GM19324 (cell line): ENCODE measurements around the gene DLGAP4.

Source experiments
- ATAC-seq: cut with Tn5 transposase; IDR thresholded peaks from one replicate; pipeline ENCODE4 v1.9.1; 2021; ENCODE audit warnings: mild to moderate bottlenecking, moderate library complexity; ENCODE audit not compliant: unreplicated experiment, low FRiP score

The DLGAP4 gene

DNA sequence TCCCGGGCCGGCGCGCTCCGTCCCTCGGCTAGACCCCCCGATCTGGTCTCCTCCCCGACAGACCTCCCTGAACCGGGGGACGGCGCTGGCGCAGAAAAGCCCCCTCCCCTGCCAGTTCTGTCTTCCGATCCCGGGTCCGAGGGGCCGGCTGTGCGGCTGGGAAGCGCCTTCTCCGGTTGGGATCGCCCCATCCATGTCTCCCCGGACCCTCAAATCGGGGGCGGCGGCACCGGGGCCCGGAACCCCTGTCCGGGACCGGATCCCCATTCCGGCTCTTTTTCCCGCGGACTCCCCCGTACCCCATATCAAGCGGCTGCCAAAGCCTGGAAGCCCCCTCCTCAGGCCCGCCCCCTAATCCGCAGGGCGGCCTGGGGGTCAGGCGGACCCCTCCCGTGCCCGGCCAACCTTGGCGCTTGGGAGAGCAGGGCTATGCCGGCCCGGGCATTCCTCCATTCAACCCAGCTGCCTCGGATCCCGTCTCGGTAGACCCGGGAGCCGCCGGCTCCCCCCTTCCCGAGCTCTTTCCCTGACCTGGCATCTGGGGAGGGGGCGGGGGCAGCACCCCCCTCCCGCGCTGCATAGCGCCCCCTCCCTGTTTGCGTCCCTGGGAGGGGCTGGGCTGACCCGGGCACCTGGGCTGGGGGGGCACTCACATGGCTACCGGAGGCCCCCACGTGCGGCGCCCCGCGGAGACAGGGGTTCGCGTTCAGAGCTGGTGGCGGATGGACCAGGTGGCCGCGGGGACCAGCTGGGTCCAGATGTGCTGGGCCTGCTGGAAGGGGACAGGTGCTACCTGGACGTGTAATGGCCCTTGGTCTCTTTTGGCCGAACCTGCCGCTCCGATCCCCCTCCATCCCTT lies 643 bp downstream of the DLGAP4 start:
- no peak for ATAC-seq

DNA sequence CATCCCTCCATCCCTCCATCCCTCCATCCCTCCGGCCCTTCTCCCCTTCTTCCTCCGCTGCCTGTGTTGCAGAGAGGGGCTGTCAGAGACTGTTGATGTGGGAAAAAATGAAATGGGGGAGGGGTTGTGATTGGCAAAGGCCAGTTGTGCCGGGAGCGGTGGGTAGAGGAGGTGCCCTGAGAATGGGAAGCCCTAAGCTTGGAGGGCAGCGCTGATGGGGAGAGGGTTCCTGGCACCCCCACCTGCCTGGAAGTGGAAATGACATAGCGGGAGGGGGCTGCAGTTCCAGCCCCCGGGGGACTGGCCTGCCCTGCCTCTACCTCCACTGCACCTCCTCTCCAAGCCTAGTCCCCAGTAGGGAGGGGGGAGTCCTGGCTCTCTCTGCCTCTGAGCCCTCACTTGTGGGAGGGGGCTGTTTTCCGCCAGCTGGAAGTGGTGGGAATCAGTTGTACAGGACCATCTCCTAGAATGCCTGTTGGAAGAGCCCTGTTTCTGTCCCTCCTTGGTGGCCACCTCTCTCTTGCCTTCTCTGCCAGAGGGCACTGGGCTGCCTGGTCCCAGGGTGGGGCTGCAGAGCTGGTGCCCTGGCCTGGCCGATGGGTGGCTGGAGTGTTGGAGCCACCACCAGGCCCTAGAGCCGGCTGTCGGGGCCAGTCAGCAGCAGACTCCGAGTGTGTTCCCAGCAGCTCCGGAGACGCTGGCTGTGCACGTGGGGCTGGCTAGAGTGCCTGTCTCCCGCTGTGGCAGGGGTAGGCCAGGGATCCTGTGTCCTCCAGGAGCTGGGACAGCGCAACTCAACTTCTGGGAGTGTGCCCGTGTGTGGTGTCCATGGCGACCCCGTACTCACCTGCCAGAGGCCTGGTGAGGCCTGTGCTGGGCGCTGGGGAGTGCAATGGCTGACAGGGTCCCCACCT lies 1.5 kb downstream of the DLGAP4 start:
- ATAC-seq: no peak

DNA sequence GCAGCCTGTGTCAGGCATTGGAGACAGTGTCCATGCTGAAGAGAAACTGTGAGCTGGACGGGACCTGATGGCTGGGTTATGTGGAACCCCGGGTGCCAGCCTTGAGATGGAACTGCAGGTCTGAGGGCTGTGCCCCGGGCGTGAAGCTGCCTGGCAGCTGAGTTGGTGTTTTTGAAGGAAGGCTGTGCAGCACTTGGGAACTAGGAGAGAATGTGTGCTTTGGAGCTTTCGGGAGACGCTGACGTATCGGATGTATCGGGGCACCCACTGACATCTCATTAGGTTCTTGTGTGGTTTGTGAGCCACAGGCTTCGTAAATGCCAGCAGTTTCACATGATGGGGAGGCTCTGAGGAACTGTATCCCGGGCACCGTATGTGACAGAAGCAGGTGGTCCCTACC lies 2.2 kb downstream of the DLGAP4 start:
- ATAC-seq: no peak

DNA sequence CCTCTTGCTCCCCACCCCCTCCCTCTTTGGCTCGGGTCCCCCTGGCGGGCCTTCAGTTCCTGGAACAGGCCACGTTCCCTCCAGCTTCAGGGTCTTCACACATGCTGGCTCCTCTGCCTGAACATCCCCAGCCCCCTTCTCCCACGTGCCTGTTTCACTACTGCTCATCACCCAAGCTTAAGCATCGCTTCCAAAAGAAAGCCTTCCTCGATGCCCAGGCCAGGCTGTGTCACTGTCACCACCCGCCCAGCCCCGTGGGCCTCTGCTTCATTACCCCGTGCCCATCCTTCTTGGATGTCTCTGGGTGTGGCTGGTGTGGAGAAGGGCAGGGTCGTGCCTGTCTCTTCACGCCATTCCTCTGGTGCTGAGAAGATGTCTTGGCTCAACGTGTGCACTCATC lies 2.8 kb downstream of the DLGAP4 start:
- ATAC-seq: no peak

DNA sequence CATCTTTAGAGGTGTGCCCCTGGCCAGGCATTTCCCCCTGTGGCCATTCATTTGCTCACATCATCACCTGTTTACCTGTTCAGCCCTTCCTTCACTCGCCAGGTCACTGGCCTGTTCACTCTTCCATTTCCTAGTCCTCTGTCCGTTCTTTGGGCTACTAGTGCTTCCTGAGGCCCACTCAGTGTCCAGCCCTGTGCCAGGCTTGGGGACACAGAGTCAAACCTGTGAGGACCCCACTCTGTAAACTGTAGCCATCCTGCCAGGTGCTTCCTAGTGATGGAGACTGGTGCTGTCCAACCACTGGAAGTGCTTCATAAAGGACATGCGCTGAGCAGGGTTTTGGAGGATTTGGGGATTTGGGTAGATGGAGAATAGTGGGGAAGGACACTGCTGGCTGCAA lies 3.5 kb downstream of the DLGAP4 start:
- no peak for ATAC-seq

DNA sequence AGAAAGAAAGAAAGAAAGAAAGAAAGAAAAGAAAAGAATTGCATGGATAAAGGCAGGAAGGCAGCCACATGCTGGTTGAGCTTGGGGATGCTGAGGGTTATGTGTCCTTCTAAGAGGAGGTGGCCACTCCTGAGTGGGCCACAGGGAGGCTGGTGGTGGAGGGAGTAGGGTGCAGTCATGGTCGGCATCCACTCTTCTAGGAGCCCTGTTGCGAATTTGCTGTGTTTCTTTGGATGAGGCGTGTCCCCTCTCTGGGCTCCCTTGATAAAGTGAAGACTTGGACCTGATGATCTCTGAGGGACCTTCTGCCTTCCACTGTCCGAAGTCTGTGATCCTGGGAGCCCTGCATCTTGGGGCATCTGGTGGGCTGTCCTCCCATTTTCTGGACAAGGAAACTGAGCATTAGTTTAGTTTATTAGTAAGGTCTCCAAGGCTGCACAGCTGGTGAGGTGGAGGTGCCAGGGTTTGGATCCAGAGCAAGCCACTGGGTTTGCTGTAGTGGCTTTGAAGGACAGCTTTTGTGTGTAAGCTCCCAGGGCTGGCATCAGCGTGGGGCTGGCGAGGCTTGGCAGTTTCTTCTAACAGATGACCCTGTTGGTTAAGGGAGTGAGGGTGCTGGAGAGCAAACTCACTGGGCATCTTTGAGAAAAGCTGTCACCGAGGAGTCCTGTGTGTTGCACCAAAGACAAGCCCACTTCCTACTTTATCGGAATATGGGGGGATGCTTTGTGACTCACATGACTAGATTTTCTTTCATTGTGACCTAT lies 4.3 kb downstream of the DLGAP4 start:
- ATAC-seq: no peak

DNA sequence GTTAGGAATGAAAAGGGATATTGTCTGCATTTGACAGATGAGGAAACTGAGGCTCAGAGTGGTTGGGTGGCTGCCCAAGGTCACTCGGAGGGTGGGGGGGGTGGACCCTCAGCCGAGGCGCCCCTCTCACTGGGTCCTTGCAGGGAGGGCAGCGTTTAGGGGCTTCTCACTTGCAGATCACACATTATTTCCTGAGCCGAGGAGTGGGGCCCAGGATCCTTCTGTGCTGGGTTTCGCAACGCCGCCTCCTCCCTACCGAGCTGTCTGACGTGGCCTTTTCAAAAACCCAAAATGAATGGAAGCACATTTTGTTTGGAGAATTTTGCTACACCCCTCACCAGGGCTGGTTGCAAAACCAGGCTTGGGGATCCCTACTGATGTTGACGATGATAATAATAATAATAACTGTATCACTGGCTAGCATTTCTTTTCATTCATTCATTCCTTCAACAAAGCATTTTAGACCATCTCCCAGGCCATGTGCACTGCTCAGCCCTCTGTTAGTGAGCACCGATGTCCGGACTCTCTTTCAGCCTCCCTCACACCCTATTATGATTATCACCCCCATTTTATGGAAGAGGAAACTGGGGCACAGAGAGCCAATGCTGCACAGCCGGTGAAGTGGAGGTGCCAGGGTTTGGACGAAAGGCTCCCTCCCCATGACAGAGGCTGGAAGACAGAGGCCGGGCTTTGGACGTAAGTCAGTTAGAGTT lies 5.2 kb downstream of the DLGAP4 start:
- no peak for ATAC-seq

DNA sequence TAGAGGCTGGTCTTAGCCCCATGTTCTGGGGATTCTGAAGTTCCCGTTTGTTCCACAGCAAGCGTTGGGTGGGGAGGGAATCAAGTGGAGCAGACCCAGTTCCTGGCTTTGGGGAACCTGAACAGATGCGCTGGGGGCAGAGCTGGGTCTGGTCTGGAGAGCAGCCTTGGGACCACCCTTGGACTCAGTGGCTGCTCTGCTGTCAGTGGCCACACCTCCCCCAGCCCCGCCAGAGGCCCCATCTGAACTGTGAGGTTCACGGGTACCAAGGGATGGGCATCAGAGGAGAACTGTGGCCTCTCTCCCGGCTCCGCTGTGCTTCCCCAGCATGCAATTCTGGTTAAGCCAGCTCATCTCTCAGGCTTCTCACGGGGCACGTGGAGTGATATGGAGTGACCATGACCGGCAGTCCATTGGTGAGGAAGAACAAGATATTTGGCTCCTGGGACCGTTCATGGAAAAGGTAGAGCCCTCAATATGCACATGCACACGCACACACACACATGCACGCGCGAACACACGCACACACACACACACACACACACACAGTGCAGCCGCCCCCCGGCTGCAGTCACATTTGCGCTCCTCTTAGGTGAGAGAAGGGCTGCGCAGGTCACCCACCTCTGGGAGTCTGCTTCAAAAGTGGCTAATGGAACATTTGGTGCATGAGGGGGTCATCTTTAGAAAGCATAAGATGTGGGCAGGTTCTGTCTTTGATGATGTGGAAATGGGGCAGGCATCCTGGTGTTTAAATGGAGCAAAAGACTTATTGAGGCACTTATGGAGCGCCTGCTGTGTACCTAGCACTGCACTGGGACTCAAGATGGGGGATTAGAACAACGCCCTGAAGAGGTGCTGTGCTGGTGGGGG lies 6.0 kb downstream of the DLGAP4 start:
- ATAC-seq: no peak

DNA sequence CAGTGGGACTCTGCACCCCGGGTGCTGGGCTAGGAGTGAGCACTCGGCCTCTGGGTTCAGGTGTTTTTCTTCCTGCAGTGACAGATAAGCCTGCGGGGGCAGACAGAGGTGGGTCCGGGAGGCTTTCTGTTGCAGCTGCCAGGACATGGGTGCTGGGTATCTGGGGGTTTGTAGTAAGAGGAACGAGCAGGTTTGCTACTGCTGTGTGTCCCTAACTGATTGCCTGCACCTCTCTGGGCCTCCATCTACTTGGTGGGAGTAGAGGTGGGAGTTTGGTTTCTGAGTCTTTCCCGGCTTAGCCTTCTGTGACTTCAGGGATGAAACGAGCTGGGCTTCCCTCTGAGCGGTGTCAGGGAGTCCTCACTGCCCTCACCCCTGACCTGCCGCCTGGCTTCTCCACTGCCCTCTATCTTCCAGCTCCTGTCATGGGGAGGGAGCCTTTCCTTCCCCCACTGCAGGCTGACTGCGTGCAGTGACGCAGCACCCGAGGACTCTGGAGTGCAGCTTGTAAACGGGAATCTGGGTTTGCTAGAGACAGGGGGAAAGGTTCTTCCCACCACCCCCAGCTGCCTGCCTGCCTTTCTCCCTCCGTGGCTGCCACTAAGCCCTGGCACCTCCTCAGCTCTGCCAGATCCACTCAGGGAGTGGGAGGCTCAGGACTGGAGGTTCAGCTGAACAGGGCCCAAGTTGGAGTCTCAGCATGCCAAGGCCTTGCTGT lies 6.7 kb downstream of the DLGAP4 start:
- ATAC-seq: no peak

DNA sequence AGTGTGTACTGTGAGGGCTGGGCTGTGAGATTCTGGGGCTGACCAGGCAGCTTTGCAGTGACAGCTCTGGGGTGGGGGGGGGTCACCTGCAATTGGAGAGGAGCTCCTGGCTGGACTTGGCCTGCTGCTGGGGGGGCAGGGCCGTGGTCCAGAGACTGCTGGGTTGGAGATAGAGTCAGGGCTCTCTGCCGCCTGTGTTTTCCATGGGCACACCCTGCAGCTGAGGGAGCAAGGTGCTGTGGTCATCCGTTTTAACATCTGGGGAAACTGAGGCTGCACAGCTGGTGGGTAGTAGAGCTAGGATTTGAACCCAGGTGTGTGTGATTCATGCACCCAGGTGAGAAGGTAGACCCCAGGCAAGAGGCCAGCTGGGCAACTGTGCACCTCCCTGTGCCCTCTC lies 7.3 kb downstream of the DLGAP4 start:
- no peak for ATAC-seq

DNA sequence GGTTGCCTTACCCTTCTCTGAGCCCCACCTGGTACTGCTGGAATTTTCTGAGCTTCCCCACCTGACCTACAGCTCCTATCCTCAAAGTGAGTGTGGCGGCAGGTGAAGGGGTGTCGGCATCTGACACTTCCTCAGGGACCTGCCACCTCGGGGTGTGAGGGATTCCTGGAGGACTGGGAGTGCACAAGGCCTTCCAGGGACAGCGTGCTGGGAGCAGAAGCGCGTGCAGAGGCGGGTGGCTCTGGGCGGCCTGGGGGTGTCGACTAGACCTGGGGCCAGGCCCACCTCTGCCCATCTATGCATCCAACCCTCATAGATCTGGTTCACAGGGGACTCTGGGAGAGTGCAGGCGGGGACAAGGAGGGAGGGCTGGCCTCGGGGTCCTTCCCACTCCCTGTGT lies 7.8 kb downstream of the DLGAP4 start:
- ATAC-seq: no peak

DNA sequence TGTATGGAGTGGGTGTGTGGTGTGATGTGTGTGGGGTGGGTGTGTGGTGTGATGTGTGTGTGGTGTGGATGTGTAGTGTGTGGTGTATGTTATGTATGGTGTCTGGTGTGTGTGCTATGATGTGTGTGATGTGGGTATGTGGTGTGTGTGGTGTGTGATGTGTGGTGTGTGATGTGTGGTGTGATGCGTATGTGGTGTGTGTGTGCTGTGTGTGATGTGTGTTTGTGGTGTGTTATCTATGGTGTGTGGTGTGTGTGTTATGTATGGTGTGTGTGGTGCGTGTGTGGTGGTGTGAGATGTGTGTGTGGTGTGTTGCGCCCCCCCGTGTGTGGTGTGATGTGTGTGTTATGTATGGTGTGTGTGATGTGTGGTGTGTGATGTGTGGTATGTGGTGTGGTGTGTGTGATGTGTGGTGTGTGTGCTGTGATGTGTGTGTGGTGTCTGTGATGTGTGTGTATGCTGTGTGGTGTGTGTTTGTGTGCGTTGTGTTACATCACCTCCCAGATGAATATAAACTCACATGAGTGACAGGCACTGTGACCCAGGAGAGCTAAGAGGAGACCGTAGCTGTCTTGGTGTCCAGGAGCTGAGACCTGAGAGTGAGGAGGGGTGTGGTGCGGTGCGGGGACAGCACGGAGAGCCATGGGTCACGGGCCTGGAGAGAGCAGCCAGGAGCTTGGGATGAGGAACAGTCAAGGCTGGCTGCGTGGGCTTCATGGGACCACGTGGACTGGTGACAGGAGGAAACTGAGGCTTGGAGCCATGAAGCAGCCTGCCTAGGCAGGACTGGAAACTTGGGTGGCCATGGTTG lies 8.8 kb downstream of the DLGAP4 start:
- ATAC-seq: no peak

DNA sequence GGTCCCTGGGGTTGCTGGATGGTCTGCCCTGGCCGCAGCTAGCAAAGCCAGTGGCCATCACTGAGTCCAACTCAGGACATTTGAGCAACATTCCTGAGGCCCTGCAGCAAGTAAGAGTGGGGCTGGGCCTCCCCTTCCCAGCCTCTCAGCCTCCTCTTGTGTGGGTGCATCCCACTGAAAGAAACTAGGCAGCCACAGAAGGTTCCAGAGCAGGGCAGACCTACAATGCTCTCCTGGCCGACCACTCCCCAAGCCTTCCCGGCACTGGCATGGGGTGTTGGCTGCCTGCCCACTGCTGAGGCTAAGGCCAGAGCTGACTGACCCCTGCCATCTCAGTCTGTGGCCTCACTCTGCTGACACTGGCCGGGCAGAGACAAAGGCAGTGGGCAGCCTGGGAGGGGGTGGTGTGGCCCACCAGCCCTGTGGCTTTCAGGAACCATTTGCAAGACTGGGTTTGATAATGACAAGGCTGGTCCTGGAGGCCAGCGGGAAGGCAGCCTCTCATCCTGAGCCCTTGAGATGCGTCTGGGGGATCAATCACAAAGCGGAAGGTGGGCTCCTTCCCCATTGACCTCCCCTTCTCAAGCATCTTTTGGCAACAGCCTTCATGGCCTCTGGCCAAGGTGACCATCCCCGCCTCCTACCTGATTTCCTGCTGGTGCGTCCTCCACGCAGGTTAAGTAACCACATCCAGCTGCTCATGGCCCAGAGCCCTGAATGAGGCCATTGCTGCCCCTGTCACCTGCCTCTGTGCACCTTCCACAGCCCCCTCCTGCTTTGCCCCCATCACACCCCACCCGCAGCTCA lies 9.6 kb downstream of the DLGAP4 start:
- ATAC-seq: no peak

DNA sequence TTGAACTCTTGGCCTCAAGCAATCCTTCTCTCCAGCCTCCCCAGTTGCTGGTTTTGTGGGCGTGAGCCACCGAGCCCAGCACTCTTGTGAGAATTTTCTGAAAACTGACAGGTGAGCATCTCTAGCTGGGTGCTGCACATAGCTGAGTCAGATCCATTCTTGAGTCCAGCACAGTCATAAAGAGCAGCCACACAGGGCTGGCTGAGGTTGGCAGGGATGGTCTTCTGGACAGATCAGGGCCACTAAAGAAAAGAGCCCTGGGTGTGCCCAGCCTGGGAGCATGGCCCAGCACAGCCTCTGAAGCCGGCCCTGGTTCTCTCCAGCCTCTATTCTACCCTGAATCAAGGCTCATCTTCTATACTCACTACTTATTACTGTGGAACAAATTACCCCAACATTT lies 11.5 kb downstream of the DLGAP4 start:
- no peak for ATAC-seq

DNA sequence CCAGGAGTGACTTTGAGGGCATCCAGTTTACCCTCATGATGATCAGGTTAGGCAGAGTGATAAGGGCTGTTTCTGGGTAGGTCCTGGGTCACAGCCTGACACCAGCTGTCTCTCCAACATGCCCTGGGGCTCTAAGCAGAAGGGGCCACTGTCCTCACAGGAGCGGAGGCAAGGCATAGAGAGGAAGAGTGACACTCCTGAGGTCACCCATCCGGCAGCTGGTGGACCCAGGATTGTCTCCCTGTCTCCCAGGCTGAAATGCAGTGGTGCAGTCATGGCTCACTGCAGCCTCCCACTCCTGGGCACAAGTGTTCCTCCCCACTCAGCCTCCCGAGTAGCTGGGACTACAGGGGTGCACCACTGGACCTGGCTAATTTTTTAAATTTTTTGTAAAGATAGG lies 12.0 kb downstream of the DLGAP4 start:
- ATAC-seq: no peak

DNA sequence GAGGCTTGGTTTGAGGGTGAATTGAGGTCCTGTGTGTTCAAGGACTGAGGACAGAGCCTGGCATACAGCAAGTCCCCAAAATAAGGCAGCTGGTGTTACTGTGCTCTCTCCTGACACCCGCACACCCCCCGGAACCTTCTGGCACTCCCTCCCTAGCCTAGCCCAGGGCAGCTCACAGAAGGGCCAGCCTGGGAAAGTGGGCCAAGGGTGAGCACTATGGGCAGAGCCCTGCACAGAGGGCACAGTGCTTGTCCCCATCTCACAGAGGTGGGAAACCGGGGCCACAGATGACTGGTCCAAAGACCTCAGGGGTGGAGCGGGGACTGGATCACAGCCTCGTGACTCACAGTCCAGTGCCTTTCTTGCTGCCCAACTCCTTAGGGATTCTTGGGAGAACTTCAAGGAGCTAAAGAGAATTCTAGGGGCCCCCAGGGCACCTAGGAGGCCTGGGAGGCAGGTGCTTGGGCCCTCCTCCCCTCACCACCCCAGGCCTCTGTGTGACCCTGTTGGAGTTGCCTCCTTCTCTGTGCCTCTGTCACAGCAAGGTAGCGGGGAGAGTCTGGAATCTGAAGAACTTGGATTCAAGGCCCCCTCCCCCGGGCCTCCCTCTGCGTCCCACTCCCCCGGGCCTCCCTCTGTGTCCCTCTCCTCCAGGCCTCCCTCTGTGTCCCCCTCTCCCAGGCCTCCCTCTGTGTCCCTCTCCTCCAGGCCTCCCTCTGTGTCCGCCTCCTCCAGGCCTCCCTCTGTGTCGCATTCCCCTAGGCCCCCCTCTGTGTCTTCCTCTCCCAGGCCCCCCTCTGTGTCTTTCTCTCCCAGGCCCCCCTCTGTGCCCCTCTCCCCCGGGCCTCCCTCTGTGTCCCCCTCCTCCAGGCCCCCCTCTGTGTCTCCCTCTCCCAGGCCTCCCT lies 13.5 kb downstream of the DLGAP4 start:
- no peak for ATAC-seq
